Astrocyte (in vitro differentiated cells and primary cell): ENCODE results near the gene SLC45A2. TPM values are rescaled to one million over a fixed set of nuclear protein-coding genes. Genes with fewer than 3 reads are reported as not detected.

Experiments
- DNase-seq: peaks from one replicate; pipeline ENCODE4 v3.0.0-alpha.2; 2010; ENCODE audit warnings: low read depth
- FAIRE-seq: peaks from 2 replicates; lab custom pipeline; 2011; peaks lifted over from hg19 to GRCh38; lab: Jason Lieb, UNC
- H2AFZ ChIP-seq: 2 replicates; pipeline ENCODE4 v1.6.0; 2012; ENCODE audit warnings: low read depth, low read length, inconsistent platforms
- H3K27ac ChIP-seq: 2 replicates; pipeline ENCODE4 v1.5.1; 2011; ENCODE audit warnings: low read depth, low read length, inconsistent platforms
- H3K27me3 ChIP-seq: 2 replicates; pipeline ENCODE4 v1.6.0; 2011; ENCODE audit warnings: low read length, inconsistent platforms; ENCODE audit not compliant: insufficient read depth
- H3K36me3 ChIP-seq: 2 replicates; pipeline ENCODE4 v1.5.1; 2011; ENCODE audit warnings: low read length, inconsistent platforms; ENCODE audit not compliant: insufficient read depth
- H3K4me1 ChIP-seq: 2 replicates; pipeline ENCODE4 v1.5.1; 2011; ENCODE audit warnings: low read length, inconsistent platforms; ENCODE audit not compliant: insufficient read depth
- H3K4me2 ChIP-seq: 2 replicates; pipeline ENCODE4 v1.6.0; 2012; ENCODE audit warnings: low read length, inconsistent platforms
- H3K4me3 ChIP-seq: 2 replicates; pipeline ENCODE4 v1.5.1; 2011; ENCODE audit warnings: low read depth, mild to moderate bottlenecking, low read length, inconsistent platforms; ENCODE audit not compliant: insufficient read depth
- H3K79me2 ChIP-seq: 2 replicates; pipeline ENCODE4 v1.6.0; 2012; ENCODE audit warnings: mild to moderate bottlenecking, low read length, inconsistent platforms; ENCODE audit not compliant: insufficient read depth
- H3K9ac ChIP-seq: 2 replicates; pipeline ENCODE4 v1.6.0; 2012; ENCODE audit warnings: mild to moderate bottlenecking, low read length, inconsistent platforms
- H3K9me3 ChIP-seq: 2 replicates; pipeline ENCODE4 v1.5.1; 2012; ENCODE audit warnings: low read depth, mild to moderate bottlenecking, low read length, inconsistent platforms; ENCODE audit not compliant: insufficient read depth
- H4K20me1 ChIP-seq: 2 replicates; pipeline ENCODE4 v1.6.0; 2012; ENCODE audit warnings: low read length, inconsistent platforms; ENCODE audit not compliant: insufficient read depth
- H3K27ac Mint-ChIP-seq: one replicate; pipeline ENCODE4 v1.8.0; 2021; ENCODE audit warnings: mild to moderate bottlenecking, mixed read lengths; ENCODE audit not compliant: unreplicated experiment
- H3K27me3 Mint-ChIP-seq: one replicate; pipeline ENCODE4 v1.8.0; 2021; ENCODE audit warnings: low read depth, mixed read lengths; ENCODE audit not compliant: unreplicated experiment
- H3K36me3 Mint-ChIP-seq: one replicate; pipeline ENCODE4 v1.8.0; 2021; ENCODE audit warnings: low read depth, mixed read lengths; ENCODE audit not compliant: unreplicated experiment
- H3K4me1 Mint-ChIP-seq: one replicate; pipeline ENCODE4 v1.8.0; 2021; ENCODE audit warnings: low read depth, mixed read lengths; ENCODE audit not compliant: unreplicated experiment
- H3K4me3 Mint-ChIP-seq: one replicate; pipeline ENCODE4 v1.8.0; 2021; ENCODE audit warnings: mild to moderate bottlenecking, moderate library complexity, mixed read lengths; ENCODE audit not compliant: unreplicated experiment
- H3K9me3 Mint-ChIP-seq: one replicate; pipeline ENCODE4 v1.8.0; 2021; ENCODE audit warnings: mild to moderate bottlenecking, mixed read lengths; ENCODE audit not compliant: unreplicated experiment
- EZH2 ChIP-seq: IDR thresholded peaks from 2 replicates; pipeline ENCODE4 v1.6.1; 2012; ENCODE audit warnings: mild to moderate bottlenecking, low read length, inconsistent platforms; ENCODE audit not compliant: insufficient read depth
- total RNA-seq: library from RNA; stranded (reverse); gene quantifications from 2 replicates; pipeline ENCODE4 v1.2.1, GENCODE V29; 2021
- TF ChIP-seq, protein P1 (sequence below): IDR thresholded peaks from 2 replicates; pipeline ENCODE4 v1.5.1; 2011; ENCODE audit warnings: low read depth, mild to moderate bottlenecking, inconsistent platforms, low read length, moderate library complexity; ENCODE audit not compliant: insufficient read depth

SLC45A2 gene
- total RNA-seq, 1 donor from 2014 or later: 0.98 TPM

DNA sequence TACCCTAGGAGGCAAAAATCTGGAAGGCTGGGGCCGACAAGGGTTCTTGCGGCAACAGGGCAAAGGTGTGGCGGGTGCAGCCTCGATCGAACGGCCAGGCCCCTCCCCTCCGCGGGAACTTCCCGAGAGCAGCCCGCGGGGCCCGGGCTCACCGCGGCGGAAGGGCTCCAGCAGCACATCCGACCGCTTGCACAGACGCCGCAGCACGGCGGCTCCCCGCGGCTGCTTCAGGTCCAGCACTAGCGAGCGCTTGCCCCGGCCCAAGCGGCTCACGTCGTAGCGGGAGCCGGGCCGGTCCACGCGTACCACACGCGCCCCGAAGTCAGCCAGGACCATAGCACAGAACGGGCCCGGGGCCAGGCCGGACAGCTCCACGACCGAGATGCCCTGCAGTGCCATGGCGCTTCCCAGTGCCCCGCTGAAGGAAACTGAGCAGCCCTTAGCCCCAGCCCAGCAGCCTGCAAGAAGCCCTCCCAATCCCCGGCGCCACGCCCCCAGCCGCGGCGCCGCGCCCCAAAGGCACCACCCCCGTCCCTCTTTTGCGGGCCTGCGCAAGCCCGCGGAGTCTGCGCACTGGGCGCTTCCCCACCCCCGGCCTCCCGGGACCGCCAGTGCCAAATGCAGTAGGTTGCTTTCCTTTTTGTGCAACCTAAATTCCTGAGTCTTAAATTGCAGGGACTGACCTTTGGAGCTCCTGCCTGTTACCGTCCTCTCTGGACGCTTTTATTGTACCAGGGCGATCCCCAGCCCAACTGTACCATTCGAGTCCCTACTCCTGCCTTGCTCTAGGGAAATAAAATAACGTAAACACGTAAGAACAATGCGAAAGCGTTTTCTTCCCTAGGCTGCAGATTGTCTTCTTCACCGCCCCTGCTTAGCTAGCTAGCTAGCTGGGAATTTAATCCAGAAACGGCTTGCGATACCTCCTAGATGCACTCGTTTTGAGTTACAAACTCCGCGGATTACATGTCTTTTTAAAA lies 23.4 kb upstream of the SLC45A2 start, which contains the start of gene AMACR:
AMACR (minus strand) TSS at position 430 of the 980 bp plus-strand sequence; CDS start at position 399, 31 bp downstream.
- peaks cover 7% of the 10 kb centered on the region for H3K36me3 Mint-ChIP-seq
- peak; percentile 81 for DNase-seq

GRCh38 chr5:34007201-34007620 lies 22.7 kb upstream of the SLC45A2 start:
- H3K4me1 ChIP-seq: peaks cover 9% of the 10 kb centered on the region
- peaks cover 11% of the 10 kb centered on the region for H3K79me2 ChIP-seq
- peak overlapping the region; percentile 82 for H3K4me3 ChIP-seq
- peaks cover 16% of the 10 kb centered on the region for H3K4me1 Mint-ChIP-seq
- DNase-seq (no peak), FAIRE-seq (no peak)
- peaks cover 8% of the 10 kb centered on the region for H3K36me3 Mint-ChIP-seq
- no peaks in the 10 kb centered on the region for H3K36me3 ChIP-seq
- TF ChIP-seq EZH2: no peak
- peak overlapping the region; percentile 93 for H3K4me3 Mint-ChIP-seq
- H3K9ac ChIP-seq: peak overlapping the region; percentile 86
- no peaks in the 10 kb centered on the region for H3K27me3 Mint-ChIP-seq
- peak overlapping the region; percentile 89 for H3K4me2 ChIP-seq
- H3K9me3 Mint-ChIP-seq: no peaks in the 10 kb centered on the region
- H3K27ac ChIP-seq: peak overlapping the region; percentile 85
- H4K20me1 ChIP-seq: no peaks in the 10 kb centered on the region
- H3K9me3 ChIP-seq: no peaks in the 10 kb centered on the region
- H2AFZ ChIP-seq: peak overlapping the region; percentile 74
- peak overlapping the region; percentile 64 for H3K27ac Mint-ChIP-seq
- no peaks in the 10 kb centered on the region for H3K27me3 ChIP-seq

More for the DNA sequence above, 23.4 kb upstream of the SLC45A2 start, which contains the start of gene AMACR:
- no peaks in the 10 kb centered on the region for H3K27me3 Mint-ChIP-seq
- no peaks in the 10 kb centered on the region for H3K9me3 Mint-ChIP-seq
- Histone ChIP-seq H4K20me1 (no peaks in the 10 kb centered on the region), H3K4me3 (peak within 1 kb of the TSS; percentile 82), H3K79me2 (peaks cover 11% of the 10 kb centered on the region), H3K4me2 (peak within 1 kb of the TSS; percentile 89), H3K27me3 (no peaks in the 10 kb centered on the region), H3K9me3 (no peaks in the 10 kb centered on the region), H3K9ac (peak within 1 kb of the TSS; percentile 86), H3K4me1 (peaks cover 9% of the 10 kb centered on the region), H3K27ac (peak within 1 kb of the TSS; percentile 85), H2AFZ (peak within 1 kb of the TSS; percentile 77), H3K36me3 (no peaks in the 10 kb centered on the region)
- peak within 1 kb of the TSS; percentile 64 for H3K27ac Mint-ChIP-seq
- TF ChIP-seq, protein P1, sequence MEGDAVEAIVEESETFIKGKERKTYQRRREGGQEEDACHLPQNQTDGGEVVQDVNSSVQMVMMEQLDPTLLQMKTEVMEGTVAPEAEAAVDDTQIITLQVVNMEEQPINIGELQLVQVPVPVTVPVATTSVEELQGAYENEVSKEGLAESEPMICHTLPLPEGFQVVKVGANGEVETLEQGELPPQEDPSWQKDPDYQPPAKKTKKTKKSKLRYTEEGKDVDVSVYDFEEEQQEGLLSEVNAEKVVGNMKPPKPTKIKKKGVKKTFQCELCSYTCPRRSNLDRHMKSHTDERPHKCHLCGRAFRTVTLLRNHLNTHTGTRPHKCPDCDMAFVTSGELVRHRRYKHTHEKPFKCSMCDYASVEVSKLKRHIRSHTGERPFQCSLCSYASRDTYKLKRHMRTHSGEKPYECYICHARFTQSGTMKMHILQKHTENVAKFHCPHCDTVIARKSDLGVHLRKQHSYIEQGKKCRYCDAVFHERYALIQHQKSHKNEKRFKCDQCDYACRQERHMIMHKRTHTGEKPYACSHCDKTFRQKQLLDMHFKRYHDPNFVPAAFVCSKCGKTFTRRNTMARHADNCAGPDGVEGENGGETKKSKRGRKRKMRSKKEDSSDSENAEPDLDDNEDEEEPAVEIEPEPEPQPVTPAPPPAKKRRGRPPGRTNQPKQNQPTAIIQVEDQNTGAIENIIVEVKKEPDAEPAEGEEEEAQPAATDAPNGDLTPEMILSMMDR: no peak
- no peak for TF ChIP-seq EZH2
- peak within 1 kb of the TSS; percentile 93 for H3K4me3 Mint-ChIP-seq
- H3K4me1 Mint-ChIP-seq: peaks cover 13% of the 10 kb centered on the region
- FAIRE-seq: peak; percentile 37

DNA sequence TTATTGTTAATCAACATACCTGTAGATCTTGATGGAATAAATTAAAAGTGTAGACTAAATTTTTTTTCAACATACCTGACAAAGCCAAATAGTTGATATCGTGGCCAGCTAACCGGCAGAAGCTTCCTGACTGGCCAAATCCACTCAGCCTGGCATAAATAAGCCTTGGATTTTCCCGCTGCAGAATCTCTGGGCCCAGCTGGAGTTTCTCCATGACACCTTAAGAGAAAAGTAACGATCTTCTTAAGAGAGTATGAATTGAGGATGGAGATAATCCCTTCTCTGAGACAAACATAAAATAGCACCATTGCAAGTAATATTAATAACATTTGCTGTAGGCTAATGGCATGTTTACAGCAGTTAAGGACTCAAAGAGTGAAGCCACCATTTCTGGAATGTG lies 21.2 kb upstream of the SLC45A2 start:
- H3K27me3 Mint-ChIP-seq: no peaks in the 10 kb centered on the region

More for the DNA sequence above, 21.2 kb upstream of the SLC45A2 start:
- Histone ChIP-seq H2AFZ (no peak overlapping the region), H3K79me2 (peaks cover 11% of the 10 kb centered on the region), H3K4me3 (no peak overlapping the region), H3K9ac (no peak overlapping the region), H3K36me3 (no peaks in the 10 kb centered on the region), H3K27me3 (no peaks in the 10 kb centered on the region), H3K4me1 (peaks cover 14% of the 10 kb centered on the region), H3K4me2 (no peak overlapping the region), H3K27ac (no peak overlapping the region), H3K9me3 (no peaks in the 10 kb centered on the region), H4K20me1 (no peaks in the 10 kb centered on the region)
- no peak overlapping the region for H3K27ac Mint-ChIP-seq
- FAIRE-seq (no peak), DNase-seq (no peak)
- no peak for TF ChIP-seq EZH2
- TF ChIP-seq, protein P1: no peak
- H3K36me3 Mint-ChIP-seq: peaks cover 8% of the 10 kb centered on the region
- no peaks in the 10 kb centered on the region for H3K9me3 Mint-ChIP-seq
- no peak overlapping the region for H3K4me3 Mint-ChIP-seq
- H3K4me1 Mint-ChIP-seq: peaks cover 16% of the 10 kb centered on the region
